Gastroesophageal sphincter (tissue), 3 donors: Measurements from ENCODE around the gene CSF2RB.

Experiments used
- EP300 ChIP-seq: sonication (generic); formaldehyde crosslinking; IDR thresholded peaks from one replicate; pipeline ENCODE4 v1.6.1; 2017; ENCODE audit warnings: antibody characterized with exemption, mild to moderate bottlenecking
- POLR2A ChIP-seq, 2 donors: fragments of 450-650 bp; IDR thresholded peaks; one replicate each; pipeline ENCODE4 v1.6.1; 2017; ENCODE audit warnings: antibody characterized with exemption in 2 of 2, mild to moderate bottlenecking in 2 of 2, moderate library complexity in 1 of 2
- POLR2AphosphoS5 ChIP-seq: sonication (generic); formaldehyde crosslinking; IDR thresholded peaks from one replicate; pipeline ENCODE4 v1.6.1; 2017; ENCODE audit warnings: antibody characterized with exemption
- TF ChIP-seq, protein P1 (sequence below), 4 experiments: fragments of 200-600 bp in 2 of 4; fragments of 450-650 bp in 2 of 4; sonication (generic) in 1 of 4; IDR thresholded peaks; one replicate each; pipeline ENCODE4 v1.5.1; 2017 to 2019; ENCODE audit warnings: antibody characterized with exemption in 4 of 4, mild to moderate bottlenecking in 2 of 4, moderate library complexity in 2 of 4

GRCh38 chr22:36940676-36941075 is 27.2 kb downstream of the CSF2RB start:
- TF ChIP-seq POLR2A (IDR thresholded peaks at IDR 0.05): no peak
- TF ChIP-seq, protein P1, sequence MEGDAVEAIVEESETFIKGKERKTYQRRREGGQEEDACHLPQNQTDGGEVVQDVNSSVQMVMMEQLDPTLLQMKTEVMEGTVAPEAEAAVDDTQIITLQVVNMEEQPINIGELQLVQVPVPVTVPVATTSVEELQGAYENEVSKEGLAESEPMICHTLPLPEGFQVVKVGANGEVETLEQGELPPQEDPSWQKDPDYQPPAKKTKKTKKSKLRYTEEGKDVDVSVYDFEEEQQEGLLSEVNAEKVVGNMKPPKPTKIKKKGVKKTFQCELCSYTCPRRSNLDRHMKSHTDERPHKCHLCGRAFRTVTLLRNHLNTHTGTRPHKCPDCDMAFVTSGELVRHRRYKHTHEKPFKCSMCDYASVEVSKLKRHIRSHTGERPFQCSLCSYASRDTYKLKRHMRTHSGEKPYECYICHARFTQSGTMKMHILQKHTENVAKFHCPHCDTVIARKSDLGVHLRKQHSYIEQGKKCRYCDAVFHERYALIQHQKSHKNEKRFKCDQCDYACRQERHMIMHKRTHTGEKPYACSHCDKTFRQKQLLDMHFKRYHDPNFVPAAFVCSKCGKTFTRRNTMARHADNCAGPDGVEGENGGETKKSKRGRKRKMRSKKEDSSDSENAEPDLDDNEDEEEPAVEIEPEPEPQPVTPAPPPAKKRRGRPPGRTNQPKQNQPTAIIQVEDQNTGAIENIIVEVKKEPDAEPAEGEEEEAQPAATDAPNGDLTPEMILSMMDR (IDR thresholded peaks at IDR 0.05): no peak
- no peak for TF ChIP-seq POLR2AphosphoS5
- TF ChIP-seq EP300: no peak
